Endothelial cell of umbilical vein (primary cell): ENCODE data around the gene PPP1R13L. TPM values are rescaled to one million over a fixed set of nuclear protein-coding genes. Genes with fewer than 3 reads are reported as not detected.

Source experiments
- BruUV-seq: library from RNA; stranded (reverse); fragments of 400-500 nt; replicated peaks from 2 replicates; lab custom pipeline; 2021; lab: Mats Ljungman, UMichigan
- CTCF ChIA-PET: fragments of 300-600, 350-600 bp; sonication (Branson Sonifier 250); formaldehyde crosslinking; loops from one replicate; lab custom pipeline; 2021; ENCODE audit warnings: antibody characterized with exemption, inconsistent platforms; lab: Charles Lee
- POLR2A ChIA-PET: fragments of 300-600, 350-600 bp; sonication (Branson Sonifier 250); formaldehyde crosslinking; loops from one replicate; lab custom pipeline; 2021; ENCODE audit warnings: antibody characterized with exemption, inconsistent platforms; lab: Charles Lee
- DNase-seq: peaks from one replicate; pipeline ENCODE4 v3.0.0-alpha.2; 2011; ENCODE audit warnings: low read depth, low spot score
- FAIRE-seq: peaks from 2 replicates; lab custom pipeline; 2011; peaks lifted over from hg19 to GRCh38; lab: Jason Lieb, UNC
- H2AFZ ChIP-seq: 2 replicates; pipeline ENCODE4 v1.6.0; 2012; ENCODE audit warnings: low read depth, low read length, control low read depth, inconsistent platforms
- H3K27ac ChIP-seq: 2 replicates; pipeline ENCODE4 v1.5.1; 2011; ENCODE audit warnings: low read depth, mild to moderate bottlenecking, control low read depth, low read length, moderate library complexity; ENCODE audit not compliant: insufficient read depth
- H3K27me3 ChIP-seq, 2 experiments: 2 replicates each; pipeline versions ENCODE4 v1.6.0 to v1.6.1; 2011; ENCODE audit warnings: low read length in 2 of 2, mixed read lengths in 1 of 2; ENCODE audit not compliant: control insufficient read depth in 2 of 2, insufficient read depth in 2 of 2
- H3K36me3 ChIP-seq, 2 experiments: 2 replicates in 1 of 2; 3 replicates in 1 of 2; pipeline ENCODE4 v1.5.1; 2011; ENCODE audit warnings: low read length in 2 of 2, mild to moderate bottlenecking in 1 of 2, moderate library complexity in 1 of 2; ENCODE audit not compliant: control insufficient read depth in 2 of 2, insufficient read depth in 2 of 2; ENCODE audit errors: extremely low read depth in 1 of 2
- H3K4me1 ChIP-seq: 3 replicates; pipeline ENCODE4 v1.5.1; 2011; ENCODE audit warnings: mild to moderate bottlenecking, low read length; ENCODE audit not compliant: control insufficient read depth, insufficient read depth; ENCODE audit errors: extremely low read depth
- H3K4me2 ChIP-seq: 2 replicates; pipeline ENCODE4 v1.6.1; 2011; ENCODE audit warnings: low read length, control low read depth, mixed read lengths; ENCODE audit not compliant: insufficient read depth
- H3K4me3 ChIP-seq, 3 experiments: fragments of 200-600 bp in 1 of 3; sonication (generic), shearing (Covaris generic) in 1 of 3; replicated peaks in 1 of 3; 2 replicates each; pipeline ENCODE4 v1.5.1; 2011 to 2016; ENCODE audit warnings: control low read depth in 3 of 3, low read length in 3 of 3, mild to moderate bottlenecking in 2 of 3, inconsistent platforms in 1 of 3, low read depth in 1 of 3, moderate library complexity in 1 of 3; ENCODE audit not compliant: insufficient read depth in 1 of 3
- H3K79me2 ChIP-seq: 2 replicates; pipeline ENCODE4 v1.6.0; 2012; ENCODE audit warnings: low read length, inconsistent platforms; ENCODE audit not compliant: control insufficient read depth, insufficient read depth
- H3K9ac ChIP-seq: replicated peaks from 2 replicates; pipeline ENCODE3; 2011; ENCODE audit warnings: low read length, control low read depth; ENCODE audit not compliant: insufficient read depth; ENCODE audit errors: extremely low read depth
- H3K9me1 ChIP-seq: replicated peaks from 3 replicates; pipeline ENCODE4 v1.6.0; 2011; ENCODE audit warnings: mild to moderate bottlenecking, low read length; ENCODE audit not compliant: control insufficient read depth, insufficient read depth; ENCODE audit errors: extremely low read depth
- H3K9me3 ChIP-seq: replicated peaks from 2 replicates; pipeline ENCODE4 v1.5.1; 2012; ENCODE audit warnings: low read length, inconsistent platforms; ENCODE audit not compliant: control insufficient read depth, insufficient read depth
- H4K20me1 ChIP-seq: replicated peaks from 2 replicates; pipeline ENCODE3; 2011; ENCODE audit warnings: mild to moderate bottlenecking, low read length; ENCODE audit not compliant: control insufficient read depth, insufficient read depth; ENCODE audit errors: extremely low read depth
- CTCF ChIP-seq, 2 donors: IDR thresholded peaks; 1 replicate in 1 of 2; 2 replicates in 1 of 2; pipeline ENCODE4 v1.5.1; 2011; ENCODE audit warnings: low read length in 2 of 2, mild to moderate bottlenecking in 2 of 2, moderate library complexity in 2 of 2, control low read depth in 1 of 2, inconsistent platforms in 1 of 2, low read depth in 1 of 2; ENCODE audit not compliant: insufficient read depth in 1 of 2; ENCODE audit errors: extremely low read depth in 1 of 2
- EZH2 ChIP-seq: IDR thresholded peaks from 2 replicates; pipeline ENCODE4 v1.6.1; 2012; ENCODE audit warnings: borderline replicate concordance, low read depth, mild to moderate bottlenecking, moderate library complexity, low read length, inconsistent platforms; ENCODE audit not compliant: severe bottlenecking
- FOS ChIP-seq: IDR thresholded peaks from 2 replicates; pipeline ENCODE4 v1.6.1; 2011; ENCODE audit warnings: mild to moderate bottlenecking, low read length, moderate library complexity, borderline replicate concordance; ENCODE audit not compliant: insufficient read depth
- GATA2 ChIP-seq: IDR thresholded peaks from 2 replicates; pipeline ENCODE4 v1.7.0; 2011; ENCODE audit warnings: low read depth, mild to moderate bottlenecking, moderate library complexity, mixed read lengths, low read length; ENCODE audit not compliant: insufficient read length, insufficient read depth
- JUN ChIP-seq: IDR thresholded peaks from 2 replicates; pipeline ENCODE4 v1.6.1; 2011; ENCODE audit warnings: borderline replicate concordance, low read depth; ENCODE audit not compliant: insufficient read length, insufficient read depth
- MAX ChIP-seq: IDR thresholded peaks from 2 replicates; pipeline ENCODE4 v1.6.1; 2011; ENCODE audit not compliant: insufficient read depth, insufficient read length
- MYC ChIP-seq: IDR thresholded peaks from one replicate; pipeline ENCODE4 v1.6.1; 2011; ENCODE audit warnings: mild to moderate bottlenecking, low read depth, low read length
- POLR2A ChIP-seq: IDR thresholded peaks from 2 replicates; pipeline ENCODE4 v1.6.1; 2012; ENCODE audit warnings: low read depth, mild to moderate bottlenecking, control low read depth, low read length
- POLR2AphosphoS5 ChIP-seq: IDR thresholded peaks from 2 replicates; pipeline ENCODE4 v1.6.1; 2012; ENCODE audit warnings: low read depth, mild to moderate bottlenecking, control low read depth, low read length, moderate library complexity; ENCODE audit not compliant: insufficient read depth
- dilution Hi-C: fragments of 300-500 bp; cut with MboI; formaldehyde crosslinking; loops from one replicate; pipeline ENCODE4 v1.15.0; 2019; ENCODE audit warnings: low sequenced_read_pairs; ENCODE audit not compliant: extremely low pct_ligation_motif_present
- intact Hi-C: fragments of 100-400 bp; cut with micrococcal nuclease; formaldehyde crosslinking; loops from one replicate; pipeline ENCODE4 v1.10.0; 2022
- polyA plus RNA-seq, 4 experiments: library from polyadenylated mRNA; depleted of rRNA in 3 of 4; stranded (reverse) in 3 of 4; unstranded in 1 of 4; fragments of >200 nt; gene quantifications; 2 replicates each; pipeline versions ENCODE4 v1.2.1 to v1.2.3, GENCODE V29; 2011 to 2012; ENCODE audit warnings: missing spikeins in 1 of 4
- total RNA-seq: library from RNA; stranded (reverse); gene quantifications from 2 replicates; pipeline ENCODE4 v1.2.3, GENCODE V29; 2021

Gene PPP1R13L
- total and polyA plus RNA-seq, 2 donors (not counting 3 experiments of a cell fraction or from before 2014, with no cell fraction given) = 28.5 to 77.4 TPM

GRCh38 chr19:45368127-45368526, 36.7 kb downstream of the PPP1R13L start:
- H3K4me2 ChIP-seq = no peak overlapping the region
- POLR2A ChIA-PET = no interaction called here
- H3K4me1 ChIP-seq = peaks cover 5% of the 10 kb centered on the region
- no peak overlapping the region for H3K27ac ChIP-seq
- CTCF ChIA-PET = interaction anchor here (1.0 to 1.6 kb wide), 2 partner anchors 22 to 35 kb away, joined by 4 to 8 read pairs; no protein-coding TSS in a partner anchor
- dilution Hi-C loops (no loop called here), intact Hi-C loops (no loop called here)
- no TSS peak for BruUV-seq
- TF ChIP-seq JUN (no peak), GATA2 (no peak), MYC (no peak), EZH2 (no peak), POLR2AphosphoS5 (no peak), POLR2A (no peak), MAX (no peak), CTCF (IDR thresholded peaks at IDR 0.05; ENCODE audit: extremely low read depth in 1 of 2, insufficient read depth in 1 of 2, low read depth in 1 of 2, low read length in 2 of 2) (no peak), FOS (no peak)
- H3K9ac ChIP-seq = no peak overlapping the region
- no peaks in the 10 kb centered on the region for H3K9me1 ChIP-seq
- H2AFZ ChIP-seq = no peak overlapping the region
- FAIRE-seq = no peak
- no peak overlapping the region for H3K4me3 ChIP-seq
- no peak for DNase-seq
- H3K9me3 ChIP-seq = no peaks in the 10 kb centered on the region
- H3K36me3 ChIP-seq = peaks cover 1 to 3% of the 10 kb centered on the region in 2 experiments
- H4K20me1 ChIP-seq = no peaks in the 10 kb centered on the region
- H3K27me3 ChIP-seq = no peaks in the 10 kb centered on the region
- peaks cover 18% of the 10 kb centered on the region for H3K79me2 ChIP-seq
